ENCODE data around the gene TIMELESS. TPM values are rescaled to one million over a fixed set of nuclear protein-coding genes. Genes with fewer than 3 reads are reported as not detected.

The TIMELESS gene
- total RNA-seq, 2 donors from 2014 or later = 64.5 to 85.3 TPM

- peaks cover 64% of the 10 kb centered on the region for H3K27me3 ChIP-seq (ENCODE audit: control insufficient read depth, insufficient read depth, low read length, poor library complexity, severe bottlenecking)
- H3K9ac ChIP-seq (ENCODE audit: extremely low read depth, low read length, poor library complexity, severe bottlenecking) = no peak overlapping the region
- no peaks in the 10 kb centered on the region for H3K4me1 Mint-ChIP-seq
- TF ChIP-seq CTCF (conservative IDR thresholded peaks at IDR 0.05) = no peak
- no peak overlapping the region for H3K4me3 Mint-ChIP-seq
- H3K4me1 ChIP-seq (ENCODE audit: control insufficient read depth, insufficient read depth, low read length) = no peaks in the 10 kb centered on the region
- H3K27ac Mint-ChIP-seq = no peak overlapping the region
- peaks cover 17% of the 10 kb centered on the region for H3K9me3 ChIP-seq (ENCODE audit: control insufficient read depth, low read length)
- H3K36me3 Mint-ChIP-seq (ENCODE audit: low read depth) = no peaks in the 10 kb centered on the region
- no peak overlapping the region for H3K4me3 ChIP-seq (ENCODE audit: low read length)
- H3K27me3 Mint-ChIP-seq (ENCODE audit: insufficient read depth) = peaks cover 70% of the 10 kb centered on the region
- no peak for DNase-seq
- H3K36me3 ChIP-seq (ENCODE audit: control insufficient read depth, insufficient read depth, low read length) = no peaks in the 10 kb centered on the region
- H3K27ac ChIP-seq (ENCODE audit: low read depth, low read length) = no peak overlapping the region
- H3K9me3 Mint-ChIP-seq = peaks cover 27% of the 10 kb centered on the region
Observed at GRCh38 chr12:56490360-56490759, 41.1 kb upstream of the TIMELESS start.

GRCh38 chr12:56488041-56488955 lies 39.1 kb upstream of the TIMELESS start, which contains the start of gene GLS2:
GLS2 (minus strand) TSS chr12:56488161; CDS start chr12:56488118, 43 bp downstream.
- H3K4me3 ChIP-seq (ENCODE audit: low read length) = peak within 1 kb of the TSS; percentile 78
- Mint-ChIP-seq H3K9me3 (peaks cover 15% of the 10 kb centered on the region), H3K27ac (peak within 1 kb of the TSS; percentile 6), H3K36me3 (ENCODE audit: low read depth) (no peaks in the 10 kb centered on the region), H3K27me3 (ENCODE audit: insufficient read depth) (peaks cover 70% of the 10 kb centered on the region), H3K4me1 (no peaks in the 10 kb centered on the region), H3K4me3 (peak within 1 kb of the TSS; percentile 65)
- H3K9ac ChIP-seq (ENCODE audit: extremely low read depth, low read length, poor library complexity, severe bottlenecking) = no peak within 1 kb of the TSS
- no peaks in the 10 kb centered on the region for H3K4me1 ChIP-seq (ENCODE audit: control insufficient read depth, insufficient read depth, low read length)
- peaks cover 66% of the 10 kb centered on the region for H3K27me3 ChIP-seq (ENCODE audit: control insufficient read depth, insufficient read depth, low read length, poor library complexity, severe bottlenecking)
- peaks cover 10% of the 10 kb centered on the region for H3K9me3 ChIP-seq (ENCODE audit: control insufficient read depth, low read length)
- no peaks in the 10 kb centered on the region for H3K36me3 ChIP-seq (ENCODE audit: control insufficient read depth, insufficient read depth, low read length)
- WGBS, 2 experiments (ENCODE audit: insufficient coverage in 1 of 2, insufficient read length in 1 of 2) = 26 to 38% methylated on average over 34 to 59 of the region's 59 CpGs
- H3K27ac ChIP-seq (ENCODE audit: low read depth, low read length) = no peak within 1 kb of the TSS
- DNase-seq = peak; percentile 96
- TF ChIP-seq CTCF (conservative IDR thresholded peaks at IDR 0.05) = no peak

GRCh38 chr12:56487448-56488040 lies 38.3 kb upstream of the TIMELESS start:
- Histone ChIP-seq H3K27me3 (ENCODE audit: control insufficient read depth, insufficient read depth, low read length, poor library complexity, severe bottlenecking) (peaks cover 66% of the 10 kb centered on the region), H3K9me3 (ENCODE audit: control insufficient read depth, low read length) (peaks cover 7% of the 10 kb centered on the region)
- 7 to 10% methylated on average over 25 to 44 of the region's 44 CpGs for WGBS, 2 experiments (ENCODE audit: insufficient coverage in 1 of 2, insufficient read length in 1 of 2)

More at GRCh38 chr12:56487448-56488040, 38.3 kb upstream of the TIMELESS start:
- Mint-ChIP-seq H3K4me3 (peak overlapping the region; percentile 65), H3K27ac (peak overlapping the region; percentile 6), H3K4me1 (no peaks in the 10 kb centered on the region), H3K36me3 (ENCODE audit: low read depth) (no peaks in the 10 kb centered on the region), H3K27me3 (ENCODE audit: insufficient read depth) (peaks cover 68% of the 10 kb centered on the region), H3K9me3 (peaks cover 12% of the 10 kb centered on the region)
- Histone ChIP-seq H3K9ac (ENCODE audit: extremely low read depth, low read length, poor library complexity, severe bottlenecking) (no peak overlapping the region), H3K4me3 (ENCODE audit: low read length) (peak overlapping the region; percentile 78), H3K36me3 (ENCODE audit: control insufficient read depth, insufficient read depth, low read length) (no peaks in the 10 kb centered on the region), H3K4me1 (ENCODE audit: control insufficient read depth, insufficient read depth, low read length) (no peaks in the 10 kb centered on the region), H3K27ac (ENCODE audit: low read depth, low read length) (no peak overlapping the region)
- TF ChIP-seq CTCF (conservative IDR thresholded peaks at IDR 0.05) = no peak
- peak; percentile 90 for DNase-seq

Data from endodermal cell (in vitro differentiated cells).